Uterus (tissue), 2 donors: ENCODE data around the gene SMIM41.

ENCODE experiments used
- CTCF ChIP-seq, 4 experiments: fragments of 200-600 bp in 2 of 4; fragments of 450-650 bp in 2 of 4; sonication (generic) in 2 of 4; IDR thresholded peaks; one replicate each; pipeline ENCODE4 v1.5.1; 2016 to 2019; ENCODE audit warnings: antibody characterized with exemption in 4 of 4, mild to moderate bottlenecking in 2 of 4, moderate library complexity in 1 of 4
- POLR2A ChIP-seq, 2 donors: fragments of 450-650 bp; IDR thresholded peaks; one replicate each; pipeline ENCODE4 v1.6.1; 2016; ENCODE audit warnings: antibody characterized with exemption in 2 of 2, mild to moderate bottlenecking in 1 of 2, moderate library complexity in 1 of 2

- no peak for TF ChIP-seq CTCF (IDR thresholded peaks at IDR 0.05)
- no peak for TF ChIP-seq POLR2A (IDR thresholded peaks at IDR 0.05)
These were observed 20.7 kb upstream of the SMIM41 start for GRCh38 chr12:52058631-52059361.
